Prostate gland (tissue), 2 donors: ENCODE measurements around the gene ANTXR1. TPM values are rescaled to one million over a fixed set of nuclear protein-coding genes. Genes with fewer than 3 reads are reported as not detected.

ENCODE experiments used
- DNase-seq: peaks from one replicate; pipeline ENCODE4 v3.0.0-alpha.2; 2019; ENCODE audit warnings: low spot score
- H3K27ac ChIP-seq, 2 donors: fragments of 200-600 bp; sonication (generic); 2 replicates each; pipeline ENCODE4 v1.5.1; 2017 to 2019
- H3K27me3 ChIP-seq: fragments of 200-600 bp; sonication (generic); replicated peaks from 2 replicates; pipeline ENCODE4 v1.5.1; 2019; ENCODE audit not compliant: insufficient read depth
- H3K36me3 ChIP-seq, 2 donors: fragments of 200-600 bp; sonication (generic); 1 replicate in 1 of 2; 2 replicates in 1 of 2; pipeline versions ENCODE4 v1.5.1 to v1.8.1; 2017 to 2019
- H3K4me1 ChIP-seq: fragments of 200-600 bp; sonication (generic); replicated peaks from 2 replicates; pipeline ENCODE4 v1.5.1; 2019
- H3K4me3 ChIP-seq, 2 donors: fragments of 200-600 bp; sonication (generic); 2 replicates each; pipeline ENCODE4 v1.5.1; 2017 to 2019
- H3K9me3 ChIP-seq: fragments of 200-600 bp; sonication (generic); 2 replicates; pipeline ENCODE4 v1.5.1; 2017
- CTCF ChIP-seq, 4 experiments: fragments of 200-600 bp in 2 of 4; fragments of 450-650 bp in 2 of 4; sonication (generic) in 2 of 4; IDR thresholded peaks; 1 replicate in 3 of 4; 2 replicates in 1 of 4; pipeline ENCODE4 v1.5.1; 2016 to 2019; ENCODE audit warnings: antibody characterized with exemption in 4 of 4, mild to moderate bottlenecking in 2 of 4, moderate library complexity in 2 of 4
- POLR2A ChIP-seq: fragments of 450-650 bp; IDR thresholded peaks from one replicate; pipeline ENCODE4 v1.6.1; 2016; ENCODE audit warnings: antibody characterized with exemption, mild to moderate bottlenecking
- POLR2AphosphoS5 ChIP-seq: sonication (generic); formaldehyde crosslinking; IDR thresholded peaks from one replicate; pipeline ENCODE4 v1.6.1; 2017; ENCODE audit warnings: antibody characterized with exemption
- WGBS: methylation state at CpG from one replicate; pipeline ENCODE4 v1.1.5; 2018; 5-methylcytosine and 5-hydroxymethylcytosine counted together
- intact Hi-C: fragments of 100-400 bp; cut with DNase I; formaldehyde crosslinking; loops from one replicate; pipeline ENCODE4 v1.14.2; 2022
- total RNA-seq, 2 donors: library from RNA; depleted of rRNA; stranded (reverse); fragments of >200 nt; gene quantifications; one replicate each; pipeline ENCODE4 v1.1.0, GENCODE V29; 2016

ANTXR1 gene
- total RNA-seq, 2 donors from 2014 or later: 25.8 to 48.7 TPM

DNA sequence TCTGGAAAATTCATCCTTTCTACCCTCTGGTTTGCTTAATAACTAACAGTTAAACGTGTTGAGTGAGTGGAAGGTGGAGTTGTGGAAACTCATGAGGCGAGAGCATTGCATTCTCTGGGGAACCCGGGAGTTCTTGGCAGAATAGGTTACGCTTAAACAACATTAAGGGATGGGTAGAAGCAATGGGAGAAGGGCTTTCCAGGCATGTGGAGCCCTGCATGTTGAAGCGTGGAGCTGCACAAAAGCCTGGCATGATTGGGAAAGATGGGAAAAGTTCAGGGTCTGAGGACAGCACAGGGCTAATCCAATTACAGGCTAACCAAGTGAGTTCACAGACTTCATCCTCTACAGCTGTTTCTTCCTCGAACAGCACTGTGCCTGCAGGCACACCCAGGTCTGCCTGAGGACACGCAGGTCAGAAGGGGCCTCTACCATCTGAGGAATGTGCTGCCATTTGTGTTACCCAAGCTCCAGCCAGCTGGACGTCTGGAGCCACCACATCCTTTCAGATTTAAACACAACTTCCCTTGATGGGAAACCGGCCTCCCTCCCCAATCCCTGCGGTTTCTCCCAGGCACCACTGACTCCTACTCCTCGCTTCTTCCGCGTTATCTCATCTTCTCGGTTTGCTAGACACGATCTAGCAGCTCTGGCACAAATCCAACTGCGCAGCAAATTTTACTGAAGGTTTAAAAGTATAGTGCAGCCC lies 164.2 kb downstream of the ANTXR1 start:
- no peaks in the 10 kb centered on the region for H3K9me3 ChIP-seq
- WGBS: 52% methylated on average over 16 of the region's 16 CpGs
- DNase-seq: no peak
- H3K27me3 ChIP-seq: no peaks in the 10 kb centered on the region
- H3K4me1 ChIP-seq: no peaks in the 10 kb centered on the region
- H3K36me3 ChIP-seq: no peaks in the 10 kb centered on the region
- peak overlapping the region; percentile 48 to 63 for H3K27ac ChIP-seq
- no peak overlapping the region for H3K4me3 ChIP-seq
- no peak for TF ChIP-seq POLR2AphosphoS5
- intact Hi-C loops: loop anchor here (10.0 kb wide), 1 partner anchor 128 kb away; no protein-coding TSS in a partner anchor

DNA sequence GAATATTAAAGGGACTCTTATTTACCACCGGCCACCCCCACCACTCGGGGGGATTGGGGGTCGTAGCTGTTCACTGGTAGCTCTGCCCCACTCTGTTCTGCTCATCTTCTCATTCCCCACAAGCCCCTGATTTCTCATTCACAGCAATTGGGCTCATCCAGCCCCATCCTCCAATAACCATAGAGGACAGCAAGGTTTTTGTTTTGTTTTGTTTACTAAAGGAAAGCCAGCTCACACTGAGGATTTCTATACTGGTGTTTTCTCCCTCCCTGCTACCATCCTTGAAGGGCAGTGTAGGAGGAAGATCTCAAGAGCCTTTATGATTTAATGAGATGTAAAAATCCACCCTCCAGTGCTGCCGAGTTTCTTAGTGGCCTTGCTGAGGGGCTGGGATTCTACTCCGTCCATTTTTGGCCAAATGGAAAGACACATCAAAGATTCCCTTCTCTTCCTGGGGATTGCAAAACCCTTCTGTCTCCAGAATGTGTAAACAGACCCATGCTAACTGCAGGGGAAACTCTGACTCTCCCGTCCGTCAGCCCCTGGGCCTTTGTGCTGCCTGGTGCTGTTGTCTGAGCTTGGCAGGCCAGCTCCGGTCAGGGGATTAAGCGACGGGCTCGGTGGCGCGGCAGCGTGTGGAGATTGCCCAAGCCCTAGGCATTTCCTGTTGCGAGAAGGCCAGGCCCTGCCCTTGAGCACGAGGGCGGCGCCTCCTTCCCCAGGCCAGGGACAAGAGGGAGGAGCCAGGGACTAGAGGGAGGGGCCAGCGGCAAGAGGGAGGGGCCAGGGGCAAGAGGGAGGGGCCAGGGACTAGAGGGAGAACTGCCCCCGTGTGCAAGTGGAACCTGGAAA lies 165.0 kb downstream of the ANTXR1 start:
- Histone ChIP-seq H3K4me3 (no peak overlapping the region), H3K27ac (peak overlapping the region; percentile 48 to 63), H3K36me3 (no peaks in the 10 kb centered on the region), H3K9me3 (no peaks in the 10 kb centered on the region), H3K4me1 (no peaks in the 10 kb centered on the region), H3K27me3 (no peaks in the 10 kb centered on the region)
- 52% methylated on average over 20 of the region's 20 CpGs for WGBS
- intact Hi-C loops: loop anchor here (10.0 kb wide), 1 partner anchor 127 kb away; no protein-coding TSS in a partner anchor
- no peak for TF ChIP-seq CTCF (IDR thresholded peaks at IDR 0.05)
- TF ChIP-seq POLR2AphosphoS5: no peak
- TF ChIP-seq POLR2A: no peak
- peak; percentile 33 for DNase-seq

GRCh38 chr2:69178756-69179155 lies 165.8 kb downstream of the ANTXR1 start:
- Histone ChIP-seq H3K27me3 (no peaks in the 10 kb centered on the region), H3K4me3 (no peak overlapping the region), H3K27ac (peak overlapping the region in 1 of 2 donors; percentile 48), H3K36me3 (no peaks in the 10 kb centered on the region), H3K9me3 (no peaks in the 10 kb centered on the region), H3K4me1 (no peaks in the 10 kb centered on the region)
- TF ChIP-seq POLR2A (no peak), CTCF (IDR thresholded peaks at IDR 0.05) (no peak), POLR2AphosphoS5 (no peak)
- 62% methylated on average over 3 of the region's 3 CpGs for WGBS
- intact Hi-C loops: loop anchor here (10.0 kb wide), 1 partner anchor 126 kb away; no protein-coding TSS in a partner anchor
- no peak for DNase-seq

DNA sequence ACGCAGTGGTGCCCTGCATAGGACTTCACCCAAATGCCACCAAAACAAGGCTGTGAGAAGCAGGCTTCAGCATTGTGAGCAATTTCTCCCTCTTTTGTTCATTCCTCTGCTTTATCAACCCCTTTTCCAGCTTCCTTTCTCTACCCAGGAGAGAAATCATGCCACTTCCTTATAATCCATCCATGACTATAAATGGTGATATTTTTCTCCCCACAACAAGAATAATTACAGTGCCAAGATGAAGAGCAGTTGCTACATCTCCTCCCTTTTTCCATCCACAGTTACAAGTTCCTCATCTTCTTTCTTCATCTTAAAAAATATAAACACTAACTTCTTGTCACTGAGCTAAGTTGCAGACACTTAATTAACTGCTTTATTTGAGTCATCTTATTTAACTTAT lies 167.2 kb downstream of the ANTXR1 start:
- intact Hi-C loops: no loop called here

More for the DNA sequence above, 167.2 kb downstream of the ANTXR1 start:
- 88% methylated on average over 1 of the region's 1 CpG for WGBS
- no peaks in the 10 kb centered on the region for H3K27me3 ChIP-seq
- TF ChIP-seq POLR2A: no peak
- TF ChIP-seq CTCF (IDR thresholded peaks at IDR 0.05): no peak
- TF ChIP-seq POLR2AphosphoS5: no peak
- H3K27ac ChIP-seq: no peak overlapping the region
- H3K4me3 ChIP-seq: no peak overlapping the region
- H3K36me3 ChIP-seq: no peaks in the 10 kb centered on the region
- no peaks in the 10 kb centered on the region for H3K4me1 ChIP-seq
- DNase-seq: no peak
- no peaks in the 10 kb centered on the region for H3K9me3 ChIP-seq
